H9 (cell line): ENCODE data around the gene S100A7A. TPM values are rescaled to one million over a fixed set of nuclear protein-coding genes. Genes with fewer than 3 reads are reported as not detected.

ENCODE experiments used
- DNase-seq: peaks from one replicate; pipeline ENCODE4 v3.0.0-alpha.2; 2017
- H2AFZ ChIP-seq: one replicate; pipeline ENCODE4 v1.6.1; 2013; ENCODE audit warnings: mild to moderate bottlenecking, low read length, control low read depth, moderate library complexity
- H2AK5ac ChIP-seq: 2 replicates; pipeline ENCODE4 v1.6.1; 2013; ENCODE audit warnings: low read length, control low read depth, mixed read lengths; ENCODE audit not compliant: insufficient read length
- H2BK120ac ChIP-seq: one replicate; pipeline ENCODE4 v1.6.1; 2013; ENCODE audit warnings: low read depth, mild to moderate bottlenecking, low read length, control low read depth, inconsistent platforms; ENCODE audit not compliant: poor library complexity, severe bottlenecking
- H2BK12ac ChIP-seq: 2 replicates; pipeline ENCODE4 v1.6.1; 2013; ENCODE audit warnings: low read length, control low read depth, mixed read lengths, low read depth; ENCODE audit not compliant: insufficient read length
- H2BK15ac ChIP-seq: 2 replicates; pipeline ENCODE4 v1.6.1; 2013; ENCODE audit warnings: low read depth, low read length, control low read depth
- H2BK20ac ChIP-seq: one replicate; pipeline ENCODE4 v1.6.1; 2013; ENCODE audit warnings: low read depth, mild to moderate bottlenecking, low read length, control low read depth, inconsistent platforms; ENCODE audit not compliant: poor library complexity, severe bottlenecking
- H2BK5ac ChIP-seq: 2 replicates; pipeline ENCODE4 v1.6.1; 2013; ENCODE audit warnings: low read length, control low read depth, mixed read lengths; ENCODE audit not compliant: insufficient read length
- H3K14ac ChIP-seq: 2 replicates; pipeline ENCODE4 v1.6.1; 2013; ENCODE audit warnings: low read length, control low read depth; ENCODE audit not compliant: insufficient read depth
- H3K18ac ChIP-seq: 2 replicates; pipeline ENCODE4 v1.6.1; 2013; ENCODE audit warnings: low read depth, mild to moderate bottlenecking, mixed read lengths, low read length, control low read depth; ENCODE audit not compliant: insufficient read length
- H3K23ac ChIP-seq: 2 replicates; pipeline ENCODE4 v1.6.1; 2013; ENCODE audit warnings: low read length, control low read depth, mixed read lengths, low read depth; ENCODE audit not compliant: insufficient read length
- H3K23me2 ChIP-seq: 2 replicates; pipeline ENCODE4 v1.6.1; 2013; ENCODE audit warnings: low read depth, mild to moderate bottlenecking, mixed read lengths, low read length, control low read depth; ENCODE audit not compliant: insufficient read length, poor library complexity, severe bottlenecking
- H3K27ac ChIP-seq: 2 replicates; pipeline ENCODE4 v1.5.1; 2013; ENCODE audit warnings: low read length, control low read depth, mixed read lengths, low read depth; ENCODE audit not compliant: insufficient read length
- H3K27me3 ChIP-seq: 2 replicates; pipeline ENCODE4 v1.6.1; 2013; ENCODE audit warnings: low read length, control low read depth, inconsistent platforms; ENCODE audit not compliant: insufficient read depth
- H3K4ac ChIP-seq: 2 replicates; pipeline ENCODE4 v1.6.1; 2013; ENCODE audit warnings: low read depth, mild to moderate bottlenecking, control low read depth, inconsistent platforms, low read length, moderate library complexity
- H3K4me1 ChIP-seq: 2 replicates; pipeline ENCODE4 v1.6.1; 2013; ENCODE audit warnings: low read length, control low read depth, inconsistent platforms; ENCODE audit not compliant: insufficient read depth
- H3K4me2 ChIP-seq: 2 replicates; pipeline ENCODE4 v1.6.1; 2013; ENCODE audit warnings: low read length, control low read depth, mixed read lengths; ENCODE audit not compliant: insufficient read length, insufficient read depth
- H3K56ac ChIP-seq: 2 replicates; pipeline ENCODE4 v1.6.1; 2013; ENCODE audit warnings: low read depth, mild to moderate bottlenecking, mixed read lengths, low read length, control low read depth; ENCODE audit not compliant: insufficient read length
- H3K79me1 ChIP-seq: 2 replicates; pipeline ENCODE4 v1.6.1; 2013; ENCODE audit warnings: low read depth, mild to moderate bottlenecking, moderate library complexity, low read length, control low read depth, inconsistent platforms; ENCODE audit not compliant: insufficient read depth, poor library complexity, severe bottlenecking
- H3K79me2 ChIP-seq: 2 replicates; pipeline ENCODE4 v1.6.1; 2013; ENCODE audit warnings: low read length, control low read depth, inconsistent platforms; ENCODE audit not compliant: insufficient read depth
- H3K9ac ChIP-seq: 2 replicates; pipeline ENCODE4 v1.6.1; 2013; ENCODE audit warnings: low read length, control low read depth, mixed read lengths; ENCODE audit not compliant: insufficient read length; ENCODE audit errors: extremely low read depth
- H3K9me3 ChIP-seq: one replicate; pipeline ENCODE4 v1.6.1; 2013; ENCODE audit warnings: low read depth, low read length, inconsistent platforms; ENCODE audit not compliant: control insufficient read depth
- H3T11ph ChIP-seq: one replicate; pipeline ENCODE4 v1.6.1; 2013; ENCODE audit warnings: mild to moderate bottlenecking, low read length, control low read depth, inconsistent platforms
- H4K20me1 ChIP-seq: one replicate; pipeline ENCODE4 v1.6.1; 2013; ENCODE audit not compliant: control insufficient read depth, insufficient read length, insufficient read depth
- H4K5ac ChIP-seq: 2 replicates; pipeline ENCODE4 v1.6.1; 2013; ENCODE audit warnings: low read depth, mild to moderate bottlenecking, mixed read lengths, low read length, control low read depth; ENCODE audit not compliant: insufficient read length
- H4K8ac ChIP-seq: replicated peaks from 2 replicates; pipeline ENCODE4 v1.6.1; 2013; ENCODE audit warnings: low read length, control low read depth, mixed read lengths, low read depth; ENCODE audit not compliant: insufficient read length
- H4K91ac ChIP-seq: 2 replicates; pipeline ENCODE4 v1.6.1; 2013; ENCODE audit warnings: low read depth, mild to moderate bottlenecking, moderate library complexity, mixed read lengths, low read length, control low read depth; ENCODE audit not compliant: insufficient read length
- H3K27ac Mint-ChIP-seq, 3 experiments: 2 replicates in 2 of 3; 3 replicates in 1 of 3; pipeline ENCODE4 v1.8.0; 2020 to 2021; ENCODE audit warnings: mixed read lengths in 3 of 3, mild to moderate bottlenecking in 1 of 3, moderate library complexity in 1 of 3
- H3K27me3 Mint-ChIP-seq: 2 replicates; pipeline ENCODE4 v1.8.0; 2021; ENCODE audit warnings: low read depth, mild to moderate bottlenecking, moderate library complexity, mixed read lengths
- H3K36me3 Mint-ChIP-seq, 3 experiments: 2 replicates in 2 of 3; 3 replicates in 1 of 3; pipeline ENCODE4 v1.8.0; 2020 to 2021; ENCODE audit warnings: low read depth in 3 of 3, mixed read lengths in 3 of 3; ENCODE audit not compliant: insufficient read depth in 1 of 3
- H3K4me1 Mint-ChIP-seq, 2 experiments: 2 replicates each; pipeline ENCODE4 v1.8.0; 2020; ENCODE audit warnings: mixed read lengths in 2 of 2
- H3K4me3 Mint-ChIP-seq, 2 experiments: 2 replicates in 1 of 2; 3 replicates in 1 of 2; pipeline ENCODE4 v1.8.0; 2020 to 2021; ENCODE audit warnings: mild to moderate bottlenecking in 2 of 2, mixed read lengths in 2 of 2, moderate library complexity in 1 of 2
- H3K9me3 Mint-ChIP-seq, 2 experiments: 2 replicates in 1 of 2; 3 replicates in 1 of 2; pipeline ENCODE4 v1.8.0; 2020; ENCODE audit warnings: mild to moderate bottlenecking in 2 of 2, mixed read lengths in 2 of 2, moderate library complexity in 1 of 2
- whole genome bisulfite sequencing: extraction: QIAGEN DNeasy Blood & Tissue Kit; methylation state at CpG from one replicate; pipeline ENCODE4 v1.1.7; 2013; ENCODE audit warnings: missing lambda C conversion rate, low lambda C conversion rate, mixed read lengths; ENCODE audit not compliant: insufficient read length; ENCODE audit errors: extremely low coverage; 5-methylcytosine and 5-hydroxymethylcytosine counted together
- total RNA-seq: library from RNA; stranded (reverse); gene quantifications from 2 replicates; pipeline ENCODE4 v1.2.1, GENCODE V29; 2021
- TF ChIP-seq, protein P1 (sequence below): fragments of 200-600 bp; sonication (generic); conservative IDR thresholded peaks from 3 replicates; pipeline ENCODE4 v1.8.0; 2021; ENCODE audit warnings: antibody characterized with exemption, mild to moderate bottlenecking

Gene S100A7A
- total RNA-seq, 1 experiment from 2014 or later = not detected

DNA sequence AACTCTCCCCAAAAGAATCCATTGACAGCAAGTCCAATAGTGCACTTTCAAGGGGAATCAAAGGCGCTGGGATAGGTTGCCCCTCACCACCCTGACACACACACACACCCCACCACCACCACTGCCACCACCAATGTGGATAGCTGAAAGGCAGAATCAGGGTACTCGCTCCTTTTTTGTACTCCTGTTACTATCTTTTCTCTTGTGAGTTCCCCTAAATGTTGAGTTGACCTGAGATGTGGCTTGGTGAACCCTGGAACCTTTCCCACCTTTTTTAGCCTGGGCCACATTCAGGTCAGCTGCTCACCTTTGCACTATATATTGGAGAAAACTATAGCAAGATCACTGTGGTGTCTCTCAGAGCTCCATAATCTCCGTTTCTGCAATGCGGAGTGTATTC, 29.3 kb upstream of the S100A7A start:
- Mint-ChIP-seq H3K36me3 (no peaks in the 10 kb centered on the region), H3K27me3 (peaks cover 13% of the 10 kb centered on the region), H3K27ac (no peak overlapping the region), H3K4me1 (no peaks in the 10 kb centered on the region), H3K4me3 (no peak overlapping the region), H3K9me3 (peaks cover 3 to 8% of the 10 kb centered on the region in 2 experiments; a peak in 2 of 5 replicates)
- no peak overlapping the region for H4K8ac ChIP-seq
- TF ChIP-seq, protein P1, sequence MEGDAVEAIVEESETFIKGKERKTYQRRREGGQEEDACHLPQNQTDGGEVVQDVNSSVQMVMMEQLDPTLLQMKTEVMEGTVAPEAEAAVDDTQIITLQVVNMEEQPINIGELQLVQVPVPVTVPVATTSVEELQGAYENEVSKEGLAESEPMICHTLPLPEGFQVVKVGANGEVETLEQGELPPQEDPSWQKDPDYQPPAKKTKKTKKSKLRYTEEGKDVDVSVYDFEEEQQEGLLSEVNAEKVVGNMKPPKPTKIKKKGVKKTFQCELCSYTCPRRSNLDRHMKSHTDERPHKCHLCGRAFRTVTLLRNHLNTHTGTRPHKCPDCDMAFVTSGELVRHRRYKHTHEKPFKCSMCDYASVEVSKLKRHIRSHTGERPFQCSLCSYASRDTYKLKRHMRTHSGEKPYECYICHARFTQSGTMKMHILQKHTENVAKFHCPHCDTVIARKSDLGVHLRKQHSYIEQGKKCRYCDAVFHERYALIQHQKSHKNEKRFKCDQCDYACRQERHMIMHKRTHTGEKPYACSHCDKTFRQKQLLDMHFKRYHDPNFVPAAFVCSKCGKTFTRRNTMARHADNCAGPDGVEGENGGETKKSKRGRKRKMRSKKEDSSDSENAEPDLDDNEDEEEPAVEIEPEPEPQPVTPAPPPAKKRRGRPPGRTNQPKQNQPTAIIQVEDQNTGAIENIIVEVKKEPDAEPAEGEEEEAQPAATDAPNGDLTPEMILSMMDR = no peak
- no peak overlapping the region for H4K5ac ChIP-seq
- H3K9ac ChIP-seq = no peak overlapping the region
- no peak overlapping the region for H4K91ac ChIP-seq
- H3K9me3 ChIP-seq = no peaks in the 10 kb centered on the region
- no peak overlapping the region for H2AFZ ChIP-seq
- H3K79me2 ChIP-seq = no peaks in the 10 kb centered on the region
- H3K4ac ChIP-seq = no peak overlapping the region
- no peak overlapping the region for H2BK5ac ChIP-seq
- no peak overlapping the region for H3K56ac ChIP-seq
- H3K79me1 ChIP-seq = no peaks in the 10 kb centered on the region
- WGBS = no CpG with 5 or more reads among the region's 4 CpGs
- H2BK15ac ChIP-seq = no peak overlapping the region
- H3K27ac ChIP-seq = no peak overlapping the region
- H2BK12ac ChIP-seq = no peak overlapping the region
- H4K20me1 ChIP-seq = no peaks in the 10 kb centered on the region
- H2BK120ac ChIP-seq = no peak overlapping the region
- no peak overlapping the region for H3K14ac ChIP-seq
- H3K23ac ChIP-seq = no peak overlapping the region
- H3K4me1 ChIP-seq = no peaks in the 10 kb centered on the region
- H3T11ph ChIP-seq = no peak overlapping the region
- H3K18ac ChIP-seq = no peak overlapping the region
- no peaks in the 10 kb centered on the region for H3K23me2 ChIP-seq
- H2AK5ac ChIP-seq = no peak overlapping the region
- H3K4me2 ChIP-seq = no peak overlapping the region
- no peak for DNase-seq
- H3K27me3 ChIP-seq = no peaks in the 10 kb centered on the region
- H2BK20ac ChIP-seq = no peak overlapping the region
